Epidermal melanocyte (primary cell): Measurements from ENCODE around the gene ZNF516.

Source experiments
- DNase-seq: peaks from one replicate; pipeline ENCODE4 v3.0.0; 2011; ENCODE audit warnings: low spot score; ENCODE audit not compliant: insufficient read length

Gene ZNF516

GRCh38 chr18:76345901-76346300, 149.1 kb downstream of the ZNF516 start:
- DNase-seq, result no peak

DNA sequence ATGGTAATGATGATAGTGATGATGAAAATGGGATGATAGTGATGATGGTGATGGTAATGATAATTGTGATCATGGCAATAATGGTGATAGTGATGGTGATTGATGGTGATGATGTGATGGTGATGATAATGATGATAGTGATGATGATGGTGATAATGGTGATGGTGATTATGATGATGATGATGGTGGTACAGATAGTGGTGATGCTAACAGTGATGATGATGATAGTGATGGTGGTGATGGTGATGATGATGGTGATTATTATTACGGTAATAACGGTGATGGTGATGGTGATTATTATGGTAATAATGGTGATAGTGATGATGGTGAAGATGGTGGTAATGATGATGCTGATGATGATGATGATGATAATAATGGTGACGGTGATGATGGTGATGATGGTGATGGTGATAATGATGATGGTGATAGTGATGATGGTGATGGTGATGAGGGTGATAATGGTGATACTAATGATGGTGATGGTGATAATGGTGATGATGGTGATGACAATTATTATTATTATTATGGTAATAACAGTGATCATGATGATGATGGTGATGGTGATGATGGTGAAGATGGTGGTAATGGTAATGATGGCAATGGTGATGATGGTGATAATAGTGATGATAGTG, 151.0 kb downstream of the ZNF516 start:
- no peak for DNase-seq

GRCh38 chr18:76340410-76340809, 154.6 kb downstream of the ZNF516 start:
- DNase-seq, result no peak

DNA sequence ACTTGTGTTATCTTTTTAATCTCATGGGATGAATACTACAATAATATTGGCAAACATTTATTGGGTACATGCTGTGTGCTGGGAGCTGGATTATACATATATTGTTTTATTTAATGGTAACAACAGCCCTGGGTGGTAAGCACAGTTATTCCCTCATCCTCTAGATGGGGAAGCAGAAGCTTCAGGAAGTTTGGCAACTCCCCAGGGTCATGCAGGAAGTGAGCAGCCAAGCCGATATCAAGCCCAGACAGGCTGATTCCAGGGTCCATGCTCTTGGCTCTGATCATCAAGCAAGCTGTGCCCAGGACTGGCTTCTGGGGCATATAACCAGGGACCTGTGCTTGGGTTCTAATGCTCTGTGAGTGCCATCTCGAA, 155.8 kb downstream of the ZNF516 start:
- DNase-seq, result no peak

- DNase-seq, result no peak
These were observed 156.3 kb downstream of the ZNF516 start for GRCh38 chr18:76338619-76339245.

DNA sequence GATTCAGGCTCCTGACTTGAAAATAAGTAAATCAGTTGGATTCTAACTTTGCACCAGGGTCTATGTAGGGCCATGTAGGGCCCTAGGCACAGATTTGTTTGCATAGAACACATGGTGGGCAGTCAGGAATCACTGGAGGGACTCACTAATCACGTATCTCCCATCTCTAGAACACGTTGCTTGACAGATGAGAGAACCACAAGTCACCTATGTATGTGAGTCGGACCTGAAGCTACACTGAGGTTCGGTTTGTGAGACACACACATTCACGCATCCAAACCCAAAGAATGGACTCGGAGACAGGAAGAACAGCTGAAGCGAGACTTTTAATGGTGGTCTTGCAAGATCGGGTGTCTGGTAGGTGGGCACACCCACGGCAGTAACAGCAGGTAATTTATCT, 157.0 kb downstream of the ZNF516 start:
- DNase-seq, result no peak

- DNase-seq, result no peak
These were observed 159.0 kb downstream of the ZNF516 start for GRCh38 chr18:76335859-76336640.

DNA sequence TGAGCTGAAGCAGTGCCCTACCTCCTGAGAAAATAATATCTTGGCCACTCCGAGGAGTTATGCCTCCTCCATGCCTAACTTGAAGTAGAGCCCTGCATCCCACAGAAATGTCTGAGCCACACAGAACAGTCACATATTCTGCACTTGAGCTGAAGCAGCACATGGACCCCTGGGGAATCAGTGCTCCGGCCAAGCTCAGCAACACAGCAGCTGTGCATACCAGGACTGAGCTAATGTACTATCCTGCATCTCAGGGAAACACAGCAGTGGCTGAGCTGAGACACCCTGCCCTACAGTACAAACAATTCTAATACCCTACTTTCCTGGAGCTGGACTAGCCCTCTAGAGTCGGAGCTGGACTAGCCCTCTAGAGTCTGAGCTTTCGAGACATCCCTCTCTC, 166.9 kb downstream of the ZNF516 start:
- no peak for DNase-seq

DNA sequence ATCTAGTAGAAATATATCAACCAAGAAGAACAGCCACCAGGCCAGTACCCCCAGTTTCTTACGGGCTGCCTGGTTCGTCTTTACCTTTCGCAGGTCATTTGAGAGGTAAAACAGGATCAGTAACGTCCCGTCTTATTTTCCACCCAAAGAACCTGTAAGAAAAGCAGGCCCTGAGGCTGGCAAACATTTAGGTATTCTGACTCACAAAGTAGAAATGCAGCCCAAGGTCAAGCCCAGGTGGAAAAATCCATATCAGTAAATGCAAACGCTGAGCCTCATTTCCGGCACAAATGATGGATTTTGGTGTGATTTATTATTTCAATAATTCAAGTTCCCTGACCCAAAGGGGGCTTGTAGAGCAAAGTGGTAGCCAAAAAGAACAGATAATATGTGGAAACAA, 171.2 kb downstream of the ZNF516 start:
- DNase-seq, result no peak

GRCh38 chr18:76322686-76323085, 172.4 kb downstream of the ZNF516 start:
- no peak for DNase-seq

- DNase-seq, result no peak
These were observed 175.7 kb downstream of the ZNF516 start for GRCh38 chr18:76319366-76319765.

DNA sequence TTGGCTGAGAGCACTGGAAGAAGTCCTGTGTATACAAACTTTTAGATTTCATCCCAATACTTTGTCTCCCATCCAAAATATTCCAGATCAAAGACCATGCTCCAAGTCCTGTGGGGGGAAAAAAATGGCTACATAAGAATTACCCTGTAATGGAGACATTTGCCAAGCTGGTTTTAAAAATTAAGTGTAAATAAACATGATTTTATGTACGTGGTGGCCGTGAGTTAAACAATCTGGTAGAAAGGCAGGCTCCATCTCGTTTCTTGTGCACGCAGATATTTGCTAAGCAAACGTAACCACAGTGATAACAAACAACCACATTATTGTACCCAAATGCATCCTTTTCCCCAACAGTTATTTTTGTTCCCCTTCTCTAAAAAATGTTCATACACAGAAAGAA, 176.4 kb downstream of the ZNF516 start:
- no peak for DNase-seq

- DNase-seq, result no peak
These were observed 177.9 kb downstream of the ZNF516 start for GRCh38 chr18:76317136-76317535.

DNA sequence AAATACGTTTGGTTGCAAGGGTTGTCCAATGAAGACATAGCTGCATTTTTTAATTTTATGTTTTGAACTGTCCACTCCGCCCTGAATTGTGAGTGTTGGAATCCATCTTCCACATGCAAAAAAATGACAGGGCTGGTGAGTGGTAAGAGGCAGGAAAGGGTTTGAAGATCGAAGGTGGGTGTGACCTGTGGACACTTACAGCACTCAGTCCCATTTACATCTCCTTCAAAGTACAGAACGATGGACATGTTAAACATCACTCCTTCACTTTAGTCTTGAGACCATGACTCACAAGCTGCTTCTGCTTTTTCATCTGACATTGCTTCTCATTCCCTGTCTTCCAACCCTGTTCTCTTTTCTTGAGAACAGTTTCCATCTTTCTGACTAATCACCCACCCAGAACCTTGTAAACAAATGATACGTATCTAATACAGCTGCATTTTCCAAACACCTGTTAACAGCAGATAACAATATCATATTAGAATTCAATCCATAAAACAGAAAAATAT, 179.3 kb downstream of the ZNF516 start:
- no peak for DNase-seq

DNA sequence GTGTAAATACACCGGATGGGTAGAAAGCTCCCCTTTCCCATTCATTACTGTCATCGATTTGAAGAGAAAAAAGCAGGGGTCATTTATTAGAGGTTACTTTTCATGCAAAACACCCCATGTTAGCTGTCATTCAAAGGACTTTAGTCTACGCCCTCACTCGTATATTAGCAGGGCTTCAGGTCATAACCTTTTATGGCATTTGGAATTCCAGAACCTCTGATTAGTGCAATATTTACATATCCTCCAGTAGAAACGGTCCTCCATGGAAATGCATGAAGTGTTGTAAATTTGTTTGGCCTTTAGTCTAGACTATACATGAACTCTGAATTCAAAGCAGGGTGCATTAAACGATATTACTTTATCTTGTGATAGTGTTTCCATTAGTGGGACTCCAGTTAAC, 180.5 kb downstream of the ZNF516 start:
- DNase-seq, result no peak

DNA sequence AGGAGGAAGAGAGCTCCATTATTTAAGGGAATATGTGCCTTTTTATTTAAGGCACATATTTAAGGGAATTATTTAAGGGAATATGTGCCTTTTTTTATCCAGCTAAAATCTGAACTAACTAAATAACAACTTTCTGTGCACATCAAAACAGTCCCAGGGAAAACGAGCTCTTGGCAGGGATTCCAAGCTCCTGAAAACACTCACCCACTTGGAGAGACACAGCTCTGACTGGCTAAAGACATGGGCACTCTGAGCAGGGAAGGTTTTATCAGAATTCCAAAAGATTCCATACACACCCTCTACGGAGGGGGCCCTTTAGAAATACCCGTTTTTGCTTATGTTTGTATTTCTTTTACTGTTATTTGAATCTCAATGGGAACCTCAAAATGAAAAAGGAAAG, 181.0 kb downstream of the ZNF516 start:
- no peak for DNase-seq
